Endothelial cell (in vitro differentiated cells): ENCODE measurements around the gene TBC1D22A. TPM values are rescaled to one million over a fixed set of nuclear protein-coding genes. Genes with fewer than 3 reads are reported as not detected.

Experiments used
- DNase-seq: peaks from one replicate; pipeline ENCODE4 v3.0.0; 2021; ENCODE audit warnings: low spot score
- H3K27ac Mint-ChIP-seq: one replicate; pipeline ENCODE4 v1.8.0; 2021; ENCODE audit warnings: mixed read lengths, inconsistent platforms; ENCODE audit not compliant: unreplicated experiment
- H3K27me3 Mint-ChIP-seq: one replicate; pipeline ENCODE4 v1.8.0; 2021; ENCODE audit warnings: mild to moderate bottlenecking, moderate library complexity, mixed read lengths, inconsistent platforms; ENCODE audit not compliant: unreplicated experiment
- H3K36me3 Mint-ChIP-seq: one replicate; pipeline ENCODE4 v1.8.0; 2021; ENCODE audit warnings: mild to moderate bottlenecking, low read depth, mixed read lengths, inconsistent platforms; ENCODE audit not compliant: unreplicated experiment
- H3K4me1 Mint-ChIP-seq: one replicate; pipeline ENCODE4 v1.8.0; 2021; ENCODE audit warnings: mild to moderate bottlenecking, mixed read lengths, inconsistent platforms; ENCODE audit not compliant: unreplicated experiment
- H3K4me3 Mint-ChIP-seq: one replicate; pipeline ENCODE4 v1.8.0; 2021; ENCODE audit warnings: mild to moderate bottlenecking, mixed read lengths, inconsistent platforms; ENCODE audit not compliant: unreplicated experiment
- H3K9me3 Mint-ChIP-seq: one replicate; pipeline ENCODE4 v1.8.0; 2021; ENCODE audit warnings: mixed read lengths, inconsistent platforms; ENCODE audit not compliant: unreplicated experiment
- CTCF ChIP-seq: fragments of 200-600 bp; sonication (generic); IDR thresholded peaks from one replicate; pipeline ENCODE4 v1.5.0; 2021; ENCODE audit warnings: antibody characterized with exemption; ENCODE audit not compliant: unreplicated experiment
- total RNA-seq: library from RNA; stranded (reverse); fragmentation: NEBNext Ultra II Directional; extraction: Animal tissue kit (Norgen Biotek cat#: 25700); gene quantifications from one replicate; pipeline ENCODE4 v1.2.1, GENCODE V29; 2021; ENCODE audit not compliant: unreplicated experiment

Gene TBC1D22A
- total RNA-seq, 1 donor from 2014 or later, result 25.3 TPM

GRCh38 chr22:47143249-47143938 is 380.9 kb downstream of the TBC1D22A start:
- peaks cover 10% of the 10 kb centered on the region for H3K27me3 Mint-ChIP-seq
- no peak for DNase-seq
- H3K9me3 Mint-ChIP-seq, result no peaks in the 10 kb centered on the region

GRCh38 chr22:47144076-47144765 is 381.8 kb downstream of the TBC1D22A start:
- no peak for DNase-seq
- no peaks in the 10 kb centered on the region for H3K9me3 Mint-ChIP-seq
- H3K27me3 Mint-ChIP-seq, result peaks cover 11% of the 10 kb centered on the region
- no peak overlapping the region for H3K4me3 Mint-ChIP-seq
- H3K4me1 Mint-ChIP-seq, result no peaks in the 10 kb centered on the region
- H3K36me3 Mint-ChIP-seq, result peaks cover 2% of the 10 kb centered on the region
- H3K27ac Mint-ChIP-seq, result no peak overlapping the region
- TF ChIP-seq CTCF, result no peak

More at GRCh38 chr22:47143249-47143938, 380.9 kb downstream of the TBC1D22A start:
- TF ChIP-seq CTCF, result no peak
- no peak overlapping the region for H3K4me3 Mint-ChIP-seq
- H3K27ac Mint-ChIP-seq, result no peak overlapping the region
- no peaks in the 10 kb centered on the region for H3K4me1 Mint-ChIP-seq
- H3K36me3 Mint-ChIP-seq, result peaks cover 2% of the 10 kb centered on the region

- no peaks in the 10 kb centered on the region for H3K4me1 Mint-ChIP-seq
- DNase-seq, result no peak
- peaks cover 13% of the 10 kb centered on the region for H3K27me3 Mint-ChIP-seq
- no peaks in the 10 kb centered on the region for H3K36me3 Mint-ChIP-seq
- H3K9me3 Mint-ChIP-seq, result no peaks in the 10 kb centered on the region
- no peak for TF ChIP-seq CTCF
- H3K4me3 Mint-ChIP-seq, result no peak overlapping the region
- no peak overlapping the region for H3K27ac Mint-ChIP-seq
Observed at GRCh38 chr22:47144791-47145425, 382.5 kb downstream of the TBC1D22A start.

GRCh38 chr22:47145883-47146282 is 383.4 kb downstream of the TBC1D22A start:
- DNase-seq, result no peak
- H3K36me3 Mint-ChIP-seq, result no peaks in the 10 kb centered on the region
- no peak overlapping the region for H3K4me3 Mint-ChIP-seq
- no peaks in the 10 kb centered on the region for H3K4me1 Mint-ChIP-seq
- no peaks in the 10 kb centered on the region for H3K9me3 Mint-ChIP-seq
- TF ChIP-seq CTCF, result no peak
- no peak overlapping the region for H3K27ac Mint-ChIP-seq
- peaks cover 15% of the 10 kb centered on the region for H3K27me3 Mint-ChIP-seq
